SK-N-MC (cell line): ENCODE measurements around the gene TCF7L1.
"Not testable (repeated sequence)": the region's sequence is repeated elsewhere in the genome, so short reads cannot be mapped to it uniquely, and the experiment has no call there.

Experiments used
- DNase-seq: peaks from one replicate; pipeline ENCODE4 v3.0.0-alpha.2; 2011; ENCODE audit warnings: low read depth, low spot score
- H3K27ac ChIP-seq: fragments of 200-600 bp; sonication (generic); 2 replicates; pipeline ENCODE4 v1.5.1; 2016; ENCODE audit warnings: mixed run types
- H3K36me3 ChIP-seq: fragments of 200-600 bp; sonication (generic); 2 replicates; pipeline ENCODE4 v1.6.1; 2017; ENCODE audit warnings: antibody characterized with exemption, low read length, mixed read lengths; ENCODE audit not compliant: insufficient read depth
- H3K4me3 ChIP-seq: fragments of 200-600 bp; sonication (generic); 2 replicates; pipeline ENCODE4 v1.5.1; 2016
- H3K9ac ChIP-seq: fragments of 200-600 bp; sonication (generic); 2 replicates; pipeline ENCODE4 v1.8.0; 2017; ENCODE audit warnings: mixed run types, mixed read lengths; ENCODE audit not compliant: insufficient read length
- H3K9me3 ChIP-seq: fragments of 200-600 bp; sonication (generic); 2 replicates; pipeline ENCODE4 v1.6.1; 2017; ENCODE audit warnings: low read depth, mild to moderate bottlenecking, antibody characterized with exemption, low read length, moderate library complexity, mixed read lengths
- EZH2 ChIP-seq: fragments of 200-600 bp; sonication (generic); IDR thresholded peaks from one replicate; pipeline ENCODE4 v1.6.1; 2017; ENCODE audit warnings: antibody characterized with exemption
- FOXP2 ChIP-seq: optimal IDR thresholded peaks from 2 replicates; pipeline ENCODE3; 2011; ENCODE audit warnings: mild to moderate bottlenecking, moderate library complexity; ENCODE audit not compliant: insufficient read depth; ENCODE audit errors: extremely low read length, control extremely low read depth
- POLR2AphosphoS5 ChIP-seq: IDR thresholded peaks from 2 replicates; pipeline ENCODE4 v1.6.1; 2012; ENCODE audit warnings: mild to moderate bottlenecking, low read depth, low read length, borderline replicate concordance

The TCF7L1 gene

DNA sequence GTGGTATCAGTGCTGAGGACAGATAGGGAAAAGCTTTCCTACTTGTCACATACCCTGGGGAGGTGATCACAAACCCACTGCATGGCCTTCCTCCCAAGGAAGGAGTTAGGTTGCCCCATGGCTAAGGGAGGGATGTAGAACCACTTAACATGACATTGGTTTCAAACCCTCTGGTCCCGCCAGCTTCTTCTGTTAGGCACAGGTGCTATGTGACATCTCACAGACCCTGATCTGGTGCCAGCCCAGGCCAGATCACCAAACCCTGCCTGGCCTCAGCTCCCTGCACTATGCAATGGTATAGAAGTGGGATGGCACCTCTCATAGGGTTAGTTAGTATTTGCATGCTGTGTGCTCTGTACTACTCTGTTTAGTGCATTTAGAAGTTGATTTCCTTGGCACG, 58.0 kb downstream of the TCF7L1 start:
- TF ChIP-seq POLR2AphosphoS5 = no peak
- H3K36me3 ChIP-seq = no peaks in the 10 kb centered on the region
- H3K27ac ChIP-seq = no peak overlapping the region
- no peak for DNase-seq
- no peak overlapping the region for H3K4me3 ChIP-seq
- no peaks in the 10 kb centered on the region for H3K9me3 ChIP-seq
- H3K9ac ChIP-seq = no peak overlapping the region

DNA sequence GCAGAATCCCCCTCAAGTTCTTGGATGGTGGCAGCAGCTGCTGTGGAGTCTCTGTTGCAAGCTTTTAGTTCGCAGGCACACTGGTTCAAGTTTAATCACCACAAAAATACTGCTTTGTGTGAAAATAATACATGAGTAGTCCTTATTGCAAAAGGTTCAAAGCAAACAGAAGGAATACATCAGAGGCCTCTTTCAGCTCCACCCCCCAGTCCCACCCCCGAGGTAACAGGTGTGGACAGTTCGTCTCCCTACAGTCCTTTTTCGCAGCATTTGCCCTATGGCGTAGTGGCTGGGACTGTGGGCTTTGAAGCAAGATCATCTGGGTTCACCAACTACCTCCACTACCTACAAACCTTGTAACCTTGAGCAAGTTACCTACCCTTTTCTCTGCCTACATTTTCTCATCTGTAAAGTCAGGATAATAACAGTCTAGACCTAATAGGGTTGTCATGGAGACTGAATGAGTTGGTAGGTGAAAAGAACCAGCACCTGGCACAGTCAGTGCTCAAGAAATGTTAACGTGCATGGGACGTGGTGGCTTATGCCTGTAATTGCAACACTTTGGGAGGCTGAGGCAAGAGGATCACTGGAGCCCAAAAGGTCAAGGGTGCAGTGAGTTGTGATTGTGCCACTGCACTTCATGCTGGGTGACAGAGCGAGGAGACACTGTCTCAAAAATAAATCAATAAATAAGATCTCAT, 61.7 kb downstream of the TCF7L1 start:
- TF ChIP-seq FOXP2 (no peak), POLR2AphosphoS5 (no peak), EZH2 (no peak)
- no peak overlapping the region for H3K9ac ChIP-seq
- no peaks in the 10 kb centered on the region for H3K36me3 ChIP-seq
- H3K9me3 ChIP-seq = no peaks in the 10 kb centered on the region
- H3K27ac ChIP-seq = no peak overlapping the region
- H3K4me3 ChIP-seq = no peak overlapping the region
- DNase-seq = no peak

DNA sequence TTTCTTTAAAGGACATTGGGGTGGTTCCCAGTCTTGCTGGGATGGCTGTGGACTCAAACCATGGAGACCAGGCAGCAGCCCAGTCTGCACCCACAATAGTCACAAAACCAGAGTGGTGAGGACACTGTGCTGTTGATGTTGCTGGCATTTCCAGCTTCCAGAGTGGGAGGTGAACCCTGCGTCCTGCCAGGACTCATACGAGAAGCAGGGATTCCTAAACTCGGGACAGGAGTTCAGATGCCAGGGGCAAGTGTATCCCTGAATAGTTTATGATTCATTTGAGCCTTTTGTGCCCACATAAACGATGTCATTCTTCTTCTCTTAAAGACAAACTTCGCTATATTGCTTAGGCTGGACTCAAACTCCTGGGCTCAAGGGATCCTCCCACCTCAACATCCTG, 62.8 kb downstream of the TCF7L1 start:
- Histone ChIP-seq H3K36me3 (no peaks in the 10 kb centered on the region), H3K4me3 (no peak overlapping the region), H3K9me3 (no peaks in the 10 kb centered on the region), H3K9ac (no peak overlapping the region), H3K27ac (no peak overlapping the region)
- no peak for TF ChIP-seq EZH2
- TF ChIP-seq FOXP2 = no peak
- TF ChIP-seq POLR2AphosphoS5 = no peak
- no peak for DNase-seq

DNA sequence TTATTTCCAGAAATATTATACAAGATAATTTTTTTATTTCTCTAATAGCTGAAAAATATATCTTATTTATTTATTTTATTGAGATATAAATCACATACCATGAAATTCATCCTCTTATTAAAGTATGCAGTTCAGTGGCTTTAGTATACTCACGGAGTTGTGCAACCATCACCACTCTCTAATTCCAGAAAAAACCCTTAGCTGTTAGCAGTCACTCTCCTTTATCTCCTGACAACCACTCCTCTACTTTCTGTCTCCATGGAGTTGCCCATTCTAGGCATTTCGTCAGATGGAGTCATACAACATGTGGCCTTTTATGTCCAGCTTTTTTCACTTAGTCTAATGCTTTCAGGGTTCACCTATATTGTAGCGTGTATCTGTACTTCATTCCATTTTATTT, 66.5 kb downstream of the TCF7L1 start:
- Histone ChIP-seq H3K9me3 (no peaks in the 10 kb centered on the region), H3K4me3 (no peak overlapping the region)
- TF ChIP-seq EZH2 (no peak), FOXP2 (no peak), POLR2AphosphoS5 (no peak)

DNA sequence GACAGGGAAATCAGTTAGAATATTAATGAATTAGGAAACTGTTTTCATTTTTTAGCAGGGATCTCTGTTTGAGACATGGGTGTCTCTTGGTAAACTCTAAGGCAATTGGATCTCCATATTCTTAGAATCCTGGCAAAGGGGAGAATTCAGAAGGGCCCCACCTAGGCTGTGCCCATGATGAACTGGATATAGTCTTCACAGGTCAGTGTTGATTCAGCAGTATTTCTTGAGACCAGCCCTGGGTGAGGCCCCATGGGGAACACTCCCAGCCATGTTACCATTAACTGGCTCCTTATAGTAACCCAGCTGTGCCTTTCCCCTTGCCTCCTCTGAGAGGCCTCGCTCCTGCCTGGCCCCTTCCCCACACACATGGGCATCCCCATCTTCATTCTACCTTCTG, 76.7 kb downstream of the TCF7L1 start:
- no peaks in the 10 kb centered on the region for H3K9me3 ChIP-seq
- H3K27ac ChIP-seq = no peak overlapping the region
- no peak overlapping the region for H3K9ac ChIP-seq
- H3K36me3 ChIP-seq = no peaks in the 10 kb centered on the region
- H3K4me3 ChIP-seq = no peak overlapping the region
- no peak for TF ChIP-seq POLR2AphosphoS5
- no peak for TF ChIP-seq FOXP2
- TF ChIP-seq EZH2 = no peak
- no peak for DNase-seq

More for the DNA sequence above, 66.5 kb downstream of the TCF7L1 start:
- Histone ChIP-seq H3K36me3 (no peaks in the 10 kb centered on the region), H3K9ac (no peak overlapping the region), H3K27ac (no peak overlapping the region)
- DNase-seq = no peak

DNA sequence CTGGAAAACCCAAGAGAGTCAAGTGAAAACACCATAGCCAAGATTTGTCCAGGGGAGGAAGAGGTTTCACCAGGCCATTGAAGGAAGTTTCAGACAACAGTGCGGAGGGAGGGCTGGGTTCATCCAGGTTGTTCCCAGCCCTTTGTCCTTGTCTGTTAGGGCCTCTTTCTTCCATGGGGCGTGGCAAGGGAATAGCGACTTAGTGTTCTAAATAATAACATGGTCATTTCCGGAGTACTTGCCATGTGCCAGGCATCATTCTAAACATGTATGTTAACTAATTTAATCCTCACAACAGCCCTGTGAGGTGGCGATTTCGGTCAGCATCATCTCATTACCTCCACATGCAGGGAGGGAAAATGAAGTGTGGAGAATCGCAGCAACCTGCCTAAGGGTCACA, 77.3 kb downstream of the TCF7L1 start:
- no peak overlapping the region for H3K27ac ChIP-seq
- TF ChIP-seq FOXP2 (no peak), POLR2AphosphoS5 (no peak), EZH2 (no peak)

GRCh38 chr2:85211606-85212005, 78.4 kb downstream of the TCF7L1 start:
- not testable (repeated sequence) for H3K27ac ChIP-seq, H3K4me3 ChIP-seq, DNase-seq, H3K9me3 ChIP-seq, H3K36me3 ChIP-seq, H3K9ac ChIP-seq

More for the DNA sequence above, 77.3 kb downstream of the TCF7L1 start:
- Histone ChIP-seq H3K4me3 (no peak overlapping the region), H3K9ac (no peak overlapping the region), H3K9me3 (no peaks in the 10 kb centered on the region), H3K36me3 (no peaks in the 10 kb centered on the region)
- DNase-seq = no peak

GRCh38 chr2:85212841-85213240, 79.6 kb downstream of the TCF7L1 start:
- Histone ChIP-seq H3K9ac (no peak overlapping the region), H3K4me3 (no peak overlapping the region)

GRCh38 chr2:85213404-85213803, 80.2 kb downstream of the TCF7L1 start:
- no peak overlapping the region for H3K27ac ChIP-seq
- H3K4me3 ChIP-seq = no peak overlapping the region
- DNase-seq = no peak
- H3K9me3 ChIP-seq = no peaks in the 10 kb centered on the region
- TF ChIP-seq FOXP2 = no peak
- no peak for TF ChIP-seq POLR2AphosphoS5
- TF ChIP-seq EZH2 = no peak
- H3K36me3 ChIP-seq = no peaks in the 10 kb centered on the region
- H3K9ac ChIP-seq = no peak overlapping the region

More at GRCh38 chr2:85212841-85213240, 79.6 kb downstream of the TCF7L1 start:
- Histone ChIP-seq H3K27ac (no peak overlapping the region), H3K36me3 (no peaks in the 10 kb centered on the region), H3K9me3 (no peaks in the 10 kb centered on the region)
- TF ChIP-seq FOXP2 (no peak), EZH2 (no peak), POLR2AphosphoS5 (no peak)
- DNase-seq = no peak
